Liver (tissue), 9 donors: ENCODE data around the gene NLRP10. TPM values are rescaled to one million over a fixed set of nuclear protein-coding genes. Genes with fewer than 3 reads are reported as not detected.

Experiments
- DNase-seq: peaks from one replicate; pipeline ENCODE4 v3.0.0-alpha.2; 2017; ENCODE audit warnings: low spot score
- H3K27ac ChIP-seq, 2 donors: one replicate each; pipeline ENCODE4 v1.7.0; 2013; ENCODE audit warnings: inconsistent platforms in 2 of 2, low read length in 2 of 2, control low read depth in 1 of 2, low read depth in 1 of 2, mild to moderate bottlenecking in 1 of 2
- H3K27me3 ChIP-seq, 4 donors: one replicate each; pipeline versions ENCODE4 v1.6.1 to v1.7.0; 2013; ENCODE audit warnings: low read length in 3 of 4, inconsistent platforms in 1 of 4, mild to moderate bottlenecking in 1 of 4, moderate library complexity in 1 of 4; ENCODE audit not compliant: control insufficient read depth in 4 of 4, insufficient read depth in 4 of 4
- H3K36me3 ChIP-seq, 4 donors: one replicate each; pipeline versions ENCODE4 v1.6.1 to v1.7.0; 2013; ENCODE audit warnings: low read length in 3 of 4, mild to moderate bottlenecking in 3 of 4, low read depth in 1 of 4, moderate library complexity in 1 of 4; ENCODE audit not compliant: control insufficient read depth in 4 of 4, insufficient read depth in 3 of 4
- H3K4me1 ChIP-seq, 4 donors: one replicate each; pipeline versions ENCODE4 v1.6.1 to v1.7.0; 2013; ENCODE audit warnings: low read length in 3 of 4, mild to moderate bottlenecking in 3 of 4, moderate library complexity in 1 of 4; ENCODE audit not compliant: control insufficient read depth in 4 of 4, insufficient read depth in 4 of 4
- H3K4me3 ChIP-seq, 3 donors: one replicate each; pipeline versions ENCODE4 v1.6.1 to v1.7.0; 2013; ENCODE audit warnings: low read length in 3 of 3, control low read depth in 1 of 3, low read depth in 1 of 3, mild to moderate bottlenecking in 1 of 3
- H3K9ac ChIP-seq, 2 donors: one replicate each; pipeline ENCODE4 v1.7.0; 2013; ENCODE audit warnings: low read length in 2 of 2, mild to moderate bottlenecking in 2 of 2, moderate library complexity in 2 of 2, control low read depth in 1 of 2, low read depth in 1 of 2
- H3K9me3 ChIP-seq, 4 donors: one replicate each; pipeline versions ENCODE4 v1.6.1 to v1.7.0; 2013; ENCODE audit warnings: low read length in 3 of 4; ENCODE audit not compliant: control insufficient read depth in 4 of 4
- FOXA1 ChIP-seq: IDR thresholded peaks from 2 replicates; pipeline ENCODE4 v1.6.1; 2016; ENCODE audit warnings: antibody characterized with exemption
- HNF4A ChIP-seq, 2 donors: conservative IDR thresholded peaks; 2 replicates each; pipeline ENCODE4 v1.6.1; 2016; ENCODE audit warnings: antibody characterized with exemption in 2 of 2, mild to moderate bottlenecking in 2 of 2
- HNF4G ChIP-seq: IDR thresholded peaks from 2 replicates; pipeline ENCODE4 v1.6.1; 2016; ENCODE audit warnings: antibody characterized with exemption
- NR2F2 ChIP-seq: IDR thresholded peaks from 2 replicates; pipeline ENCODE4 v1.6.1; 2016; ENCODE audit warnings: antibody characterized with exemption
- SP1 ChIP-seq: IDR thresholded peaks from 2 replicates; pipeline ENCODE4 v1.6.1; 2018; ENCODE audit warnings: antibody characterized with exemption, mild to moderate bottlenecking
- TAF1 ChIP-seq: conservative IDR thresholded peaks from 2 replicates; pipeline ENCODE4 v1.6.1; 2016; ENCODE audit warnings: antibody characterized with exemption, mild to moderate bottlenecking
- YY1 ChIP-seq: IDR thresholded peaks from 2 replicates; pipeline ENCODE4 v1.6.1; 2016; ENCODE audit warnings: antibody characterized with exemption, mild to moderate bottlenecking
- WGBS: extraction: QIAGEN DNeasy Blood & Tissue Kit; methylation state at CpG from one replicate; pipeline ENCODE4 v1.1.7; 2013; 5-methylcytosine and 5-hydroxymethylcytosine counted together
- polyA plus RNA-seq, 2 donors: library from polyadenylated mRNA; stranded (reverse) in 1 of 2; unstranded in 1 of 2; fragments of 200-250 nt in 1 of 2; fragments of >200 nt in 1 of 2; fragmentation: Nextera tagmentation in 1 of 2; extraction: Ambion mirVana in 1 of 2; gene quantifications; one replicate each; pipeline versions ENCODE4 v1.2.1 to v1.2.3, GENCODE V29; 2013 to 2015
- total RNA-seq, 2 donors: library from RNA; depleted of rRNA; stranded (reverse); fragments of >200 nt; gene quantifications; one replicate each; pipeline ENCODE4 v1.2.3, GENCODE V29; 2014
- TF ChIP-seq, protein P1 (sequence below): fragments of 150-350 bp; IDR thresholded peaks from 2 replicates; pipeline ENCODE4 v1.5.1; 2017; ENCODE audit warnings: improper control_type of control experiment, low read depth, low read length; ENCODE audit not compliant: missing input control
- TF ChIP-seq, protein P2 (sequence below): IDR thresholded peaks from 2 replicates; pipeline ENCODE4 v1.6.1; 2016; ENCODE audit warnings: antibody characterized with exemption
- TF ChIP-seq, protein P3 (sequence below): IDR thresholded peaks from 2 replicates; pipeline ENCODE4 v1.6.1; 2016; ENCODE audit warnings: antibody characterized with exemption
- TF ChIP-seq, protein P4 (sequence below): IDR thresholded peaks from 2 replicates; pipeline ENCODE4 v1.6.1; 2016; ENCODE audit warnings: antibody characterized with exemption, mild to moderate bottlenecking
- donor health status: healthy.
- donor health status: healthy.
- donor health status: healthy.
- donor health status: healthy.
- donor health status: healthy.

NLRP10 gene
- total and polyA plus RNA-seq, 4 donors = not detected

DNA sequence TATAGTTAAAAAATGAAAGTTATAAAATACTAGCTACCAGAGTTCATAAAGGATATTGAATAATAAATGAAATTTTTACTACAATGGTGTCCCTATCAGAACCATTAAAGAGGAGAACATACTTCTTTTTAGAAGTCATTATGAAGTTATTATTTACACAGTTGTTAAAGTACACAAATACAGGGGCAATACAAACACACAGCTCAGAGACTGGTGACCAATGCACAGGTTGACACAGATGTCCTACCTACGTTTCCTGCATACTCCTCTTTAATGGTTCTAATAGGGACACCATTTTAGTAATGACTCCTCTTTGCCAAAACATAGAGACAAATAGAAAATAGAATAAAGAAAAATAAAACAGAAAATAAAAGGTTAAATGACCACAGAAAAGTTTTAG, 10.1 kb downstream of the NLRP10 start:
- Histone ChIP-seq H3K4me3 (no peak overlapping the region), H3K9me3 (no peaks in the 10 kb centered on the region), H3K9ac (no peak overlapping the region), H3K27me3 (peaks cover 0 to 3% (median 0%) of the 10 kb centered on the region in 4 donors), H3K27ac (no peak overlapping the region), H3K36me3 (no peaks in the 10 kb centered on the region), H3K4me1 (no peaks in the 10 kb centered on the region)
- no peak for DNase-seq
- 77% methylated on average over 1 of the region's 1 CpG for WGBS
- no peak for TF ChIP-seq HNF4A (conservative IDR thresholded peaks at IDR 0.05)
- no peak for TF ChIP-seq SP1
- no peak for TF ChIP-seq FOXA1
- TF ChIP-seq, protein P1, sequence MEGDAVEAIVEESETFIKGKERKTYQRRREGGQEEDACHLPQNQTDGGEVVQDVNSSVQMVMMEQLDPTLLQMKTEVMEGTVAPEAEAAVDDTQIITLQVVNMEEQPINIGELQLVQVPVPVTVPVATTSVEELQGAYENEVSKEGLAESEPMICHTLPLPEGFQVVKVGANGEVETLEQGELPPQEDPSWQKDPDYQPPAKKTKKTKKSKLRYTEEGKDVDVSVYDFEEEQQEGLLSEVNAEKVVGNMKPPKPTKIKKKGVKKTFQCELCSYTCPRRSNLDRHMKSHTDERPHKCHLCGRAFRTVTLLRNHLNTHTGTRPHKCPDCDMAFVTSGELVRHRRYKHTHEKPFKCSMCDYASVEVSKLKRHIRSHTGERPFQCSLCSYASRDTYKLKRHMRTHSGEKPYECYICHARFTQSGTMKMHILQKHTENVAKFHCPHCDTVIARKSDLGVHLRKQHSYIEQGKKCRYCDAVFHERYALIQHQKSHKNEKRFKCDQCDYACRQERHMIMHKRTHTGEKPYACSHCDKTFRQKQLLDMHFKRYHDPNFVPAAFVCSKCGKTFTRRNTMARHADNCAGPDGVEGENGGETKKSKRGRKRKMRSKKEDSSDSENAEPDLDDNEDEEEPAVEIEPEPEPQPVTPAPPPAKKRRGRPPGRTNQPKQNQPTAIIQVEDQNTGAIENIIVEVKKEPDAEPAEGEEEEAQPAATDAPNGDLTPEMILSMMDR = no peak
- no peak for TF ChIP-seq HNF4G
- TF ChIP-seq, protein P2, sequence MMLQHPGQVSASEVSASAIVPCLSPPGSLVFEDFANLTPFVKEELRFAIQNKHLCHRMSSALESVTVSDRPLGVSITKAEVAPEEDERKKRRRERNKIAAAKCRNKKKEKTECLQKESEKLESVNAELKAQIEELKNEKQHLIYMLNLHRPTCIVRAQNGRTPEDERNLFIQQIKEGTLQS = no peak
- no peak for TF ChIP-seq YY1
- no peak for TF ChIP-seq TAF1

DNA sequence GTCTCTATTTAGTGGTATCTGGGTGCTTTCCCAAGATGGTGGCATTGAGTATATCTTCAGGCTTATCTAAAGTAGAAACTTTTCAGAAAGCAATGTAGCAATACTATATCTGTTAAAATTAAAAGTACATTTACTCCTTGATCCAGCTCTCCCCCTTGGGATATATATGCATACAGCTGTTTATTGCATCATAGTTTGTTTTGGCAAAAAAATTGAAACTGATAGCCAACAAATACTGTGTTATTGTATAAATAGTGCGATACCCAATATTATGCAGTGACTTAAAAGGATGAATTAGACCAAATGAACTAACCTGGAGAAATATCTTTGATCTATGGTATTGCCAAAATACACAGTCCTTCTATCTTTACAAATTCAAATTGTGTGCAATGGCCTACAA, 15.3 kb downstream of the NLRP10 start:
- DNase-seq = no peak
- no peak overlapping the region for H3K9ac ChIP-seq
- H3K27me3 ChIP-seq = peaks cover 0 to 3% (median 0%) of the 10 kb centered on the region in 4 donors
- H3K9me3 ChIP-seq = peaks cover 0 to 4% (median 1%) of the 10 kb centered on the region in 4 donors
- H3K4me3 ChIP-seq = no peak overlapping the region
- H3K36me3 ChIP-seq = no peaks in the 10 kb centered on the region
- TF ChIP-seq, protein P3, sequence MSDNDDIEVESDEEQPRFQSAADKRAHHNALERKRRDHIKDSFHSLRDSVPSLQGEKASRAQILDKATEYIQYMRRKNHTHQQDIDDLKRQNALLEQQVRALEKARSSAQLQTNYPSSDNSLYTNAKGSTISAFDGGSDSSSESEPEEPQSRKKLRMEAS = no peak
- TF ChIP-seq, protein P4, sequence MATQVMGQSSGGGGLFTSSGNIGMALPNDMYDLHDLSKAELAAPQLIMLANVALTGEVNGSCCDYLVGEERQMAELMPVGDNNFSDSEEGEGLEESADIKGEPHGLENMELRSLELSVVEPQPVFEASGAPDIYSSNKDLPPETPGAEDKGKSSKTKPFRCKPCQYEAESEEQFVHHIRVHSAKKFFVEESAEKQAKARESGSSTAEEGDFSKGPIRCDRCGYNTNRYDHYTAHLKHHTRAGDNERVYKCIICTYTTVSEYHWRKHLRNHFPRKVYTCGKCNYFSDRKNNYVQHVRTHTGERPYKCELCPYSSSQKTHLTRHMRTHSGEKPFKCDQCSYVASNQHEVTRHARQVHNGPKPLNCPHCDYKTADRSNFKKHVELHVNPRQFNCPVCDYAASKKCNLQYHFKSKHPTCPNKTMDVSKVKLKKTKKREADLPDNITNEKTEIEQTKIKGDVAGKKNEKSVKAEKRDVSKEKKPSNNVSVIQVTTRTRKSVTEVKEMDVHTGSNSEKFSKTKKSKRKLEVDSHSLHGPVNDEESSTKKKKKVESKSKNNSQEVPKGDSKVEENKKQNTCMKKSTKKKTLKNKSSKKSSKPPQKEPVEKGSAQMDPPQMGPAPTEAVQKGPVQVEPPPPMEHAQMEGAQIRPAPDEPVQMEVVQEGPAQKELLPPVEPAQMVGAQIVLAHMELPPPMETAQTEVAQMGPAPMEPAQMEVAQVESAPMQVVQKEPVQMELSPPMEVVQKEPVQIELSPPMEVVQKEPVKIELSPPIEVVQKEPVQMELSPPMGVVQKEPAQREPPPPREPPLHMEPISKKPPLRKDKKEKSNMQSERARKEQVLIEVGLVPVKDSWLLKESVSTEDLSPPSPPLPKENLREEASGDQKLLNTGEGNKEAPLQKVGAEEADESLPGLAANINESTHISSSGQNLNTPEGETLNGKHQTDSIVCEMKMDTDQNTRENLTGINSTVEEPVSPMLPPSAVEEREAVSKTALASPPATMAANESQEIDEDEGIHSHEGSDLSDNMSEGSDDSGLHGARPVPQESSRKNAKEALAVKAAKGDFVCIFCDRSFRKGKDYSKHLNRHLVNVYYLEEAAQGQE = no peak
- TF ChIP-seq, protein P2 = no peak
- TF ChIP-seq TAF1 = no peak
- H3K27ac ChIP-seq = no peak overlapping the region
- WGBS = 78% methylated on average over 1 of the region's 1 CpG
- H3K4me1 ChIP-seq = no peaks in the 10 kb centered on the region

DNA sequence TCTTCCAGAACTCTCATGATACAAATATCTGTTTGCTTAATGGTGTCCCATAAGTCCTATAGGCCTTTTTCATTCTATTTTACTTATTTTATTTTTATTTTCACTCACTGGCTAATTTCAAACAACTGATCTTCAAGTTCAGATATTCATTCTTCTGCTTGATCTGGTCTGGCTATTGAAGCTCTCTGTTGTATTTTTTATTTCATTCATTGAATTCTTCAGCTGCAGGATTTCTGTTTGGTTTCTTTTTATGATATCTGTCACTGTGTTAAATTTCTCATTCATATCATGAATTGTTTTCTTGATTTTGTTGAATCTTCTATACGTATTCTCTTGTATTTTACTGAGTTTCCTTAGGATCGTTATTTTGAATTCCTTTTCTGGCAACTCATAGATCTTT, 21.1 kb downstream of the NLRP10 start:
- no peaks in the 10 kb centered on the region for H3K27me3 ChIP-seq
- DNase-seq = no peak
- H3K4me1 ChIP-seq = no peaks in the 10 kb centered on the region
- H3K4me3 ChIP-seq = no peak overlapping the region
- H3K9me3 ChIP-seq = peaks cover 2 to 12% (median 11%) of the 10 kb centered on the region in 4 donors
- H3K9ac ChIP-seq = no peak overlapping the region
- H3K36me3 ChIP-seq = no peaks in the 10 kb centered on the region
- WGBS = 77% methylated on average over 2 of the region's 2 CpGs
- H3K27ac ChIP-seq = no peak overlapping the region
- TF ChIP-seq NR2F2 (no peak), YY1 (no peak)
